D721Med (cell line): ENCODE results near the gene CBX4.

Source experiments
- DNase-seq: peaks from one replicate; pipeline ENCODE4 v3.0.0; 2011; ENCODE audit warnings: low spot score; ENCODE audit not compliant: insufficient read length
- FAIRE-seq: peaks from 2 replicates; lab custom pipeline; 2011; peaks lifted over from hg19 to GRCh38; lab: Jason Lieb, UNC
- TF ChIP-seq, protein P1 (sequence below): IDR thresholded peaks from 2 replicates; pipeline ENCODE4 v1.5.1; 2012; ENCODE audit warnings: mild to moderate bottlenecking, control low read depth; ENCODE audit not compliant: insufficient read depth; ENCODE audit errors: missing control alignments

CBX4 gene

DNA sequence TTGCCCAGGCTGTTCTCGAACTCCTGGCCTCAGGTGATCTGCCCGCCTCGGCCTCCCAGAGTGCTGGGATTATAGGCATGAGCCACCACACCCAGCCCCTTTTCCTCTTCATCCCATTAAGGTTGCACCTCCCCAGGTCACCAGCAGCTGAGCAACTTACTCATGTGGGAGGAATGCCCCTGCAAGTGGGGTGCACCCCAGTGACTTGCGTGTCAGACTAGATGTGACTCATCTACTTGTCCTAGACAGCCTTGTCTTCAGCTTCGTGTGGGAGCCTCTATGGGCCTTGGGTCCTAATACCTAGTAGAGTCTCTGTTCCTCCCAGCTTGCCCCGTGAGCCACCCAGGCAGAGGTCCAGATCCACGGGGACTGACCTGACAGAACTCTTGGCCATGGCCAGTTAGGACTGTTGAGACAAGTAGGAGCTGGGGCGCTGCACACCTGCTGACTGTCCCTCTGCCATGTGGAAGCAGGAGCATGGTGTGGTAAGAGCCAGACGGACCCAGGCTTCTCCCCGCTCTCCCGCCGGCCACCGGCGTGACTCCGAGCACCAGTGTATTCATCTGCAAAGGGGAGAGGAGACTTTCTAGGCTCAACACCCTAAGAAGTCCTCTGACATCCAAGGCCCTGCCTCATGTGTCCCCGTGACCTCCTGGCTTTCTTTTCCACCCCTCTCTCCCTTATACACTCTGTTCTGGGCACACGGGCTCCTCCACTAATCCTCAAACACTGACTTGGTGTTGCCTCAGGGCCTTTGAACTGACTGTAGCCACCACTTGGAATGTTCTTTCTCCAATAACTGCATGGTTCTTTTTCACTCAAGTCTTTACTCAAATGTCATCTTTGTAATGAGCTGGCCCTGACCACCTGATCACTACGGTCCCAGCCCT, 11.6 kb upstream of the CBX4 start:
- TF ChIP-seq, protein P1, sequence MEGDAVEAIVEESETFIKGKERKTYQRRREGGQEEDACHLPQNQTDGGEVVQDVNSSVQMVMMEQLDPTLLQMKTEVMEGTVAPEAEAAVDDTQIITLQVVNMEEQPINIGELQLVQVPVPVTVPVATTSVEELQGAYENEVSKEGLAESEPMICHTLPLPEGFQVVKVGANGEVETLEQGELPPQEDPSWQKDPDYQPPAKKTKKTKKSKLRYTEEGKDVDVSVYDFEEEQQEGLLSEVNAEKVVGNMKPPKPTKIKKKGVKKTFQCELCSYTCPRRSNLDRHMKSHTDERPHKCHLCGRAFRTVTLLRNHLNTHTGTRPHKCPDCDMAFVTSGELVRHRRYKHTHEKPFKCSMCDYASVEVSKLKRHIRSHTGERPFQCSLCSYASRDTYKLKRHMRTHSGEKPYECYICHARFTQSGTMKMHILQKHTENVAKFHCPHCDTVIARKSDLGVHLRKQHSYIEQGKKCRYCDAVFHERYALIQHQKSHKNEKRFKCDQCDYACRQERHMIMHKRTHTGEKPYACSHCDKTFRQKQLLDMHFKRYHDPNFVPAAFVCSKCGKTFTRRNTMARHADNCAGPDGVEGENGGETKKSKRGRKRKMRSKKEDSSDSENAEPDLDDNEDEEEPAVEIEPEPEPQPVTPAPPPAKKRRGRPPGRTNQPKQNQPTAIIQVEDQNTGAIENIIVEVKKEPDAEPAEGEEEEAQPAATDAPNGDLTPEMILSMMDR: no peak
- DNase-seq: no peak
- no peak for FAIRE-seq

DNA sequence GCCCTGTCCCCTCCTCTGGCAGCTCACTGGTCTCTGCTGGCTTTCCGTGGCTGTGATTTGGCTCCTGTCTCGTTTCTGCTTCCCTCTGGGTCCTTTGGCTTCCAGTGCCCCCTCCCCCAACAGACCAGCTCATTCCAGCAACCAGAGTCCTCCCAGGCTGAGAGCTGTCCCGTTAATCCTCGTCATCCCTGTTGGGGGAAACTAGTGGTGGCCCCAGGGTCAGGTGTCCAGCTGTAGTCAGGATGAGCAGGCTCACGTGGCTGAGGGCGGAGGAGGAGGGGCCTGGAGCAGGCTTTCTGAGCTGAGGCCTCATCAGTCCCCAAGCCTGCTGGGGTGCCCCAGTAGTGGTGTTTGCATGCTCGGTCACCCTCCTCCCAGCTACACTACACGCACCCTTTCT, 10.7 kb upstream of the CBX4 start:
- DNase-seq (no peak), FAIRE-seq (no peak)
- TF ChIP-seq, protein P1: no peak

DNA sequence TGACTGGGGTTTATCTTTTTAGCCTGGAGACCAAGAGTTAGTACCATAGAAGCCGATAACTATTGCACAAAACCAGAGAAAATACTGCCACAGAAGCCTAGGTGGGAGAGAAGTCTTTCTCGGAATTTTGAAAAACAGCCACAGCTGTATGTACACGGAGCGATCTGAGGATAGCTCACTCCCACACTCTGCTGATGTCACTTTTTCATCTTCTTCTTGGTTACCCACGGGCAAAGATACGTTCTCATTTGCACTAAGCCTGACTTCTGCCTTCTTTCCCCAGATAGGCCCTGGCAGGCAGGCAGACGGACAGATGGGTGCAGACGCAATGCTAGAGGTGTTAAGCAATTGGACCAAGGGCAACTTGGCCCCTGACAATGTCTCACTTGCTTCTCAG, 9.1 kb upstream of the CBX4 start:
- DNase-seq (no peak), FAIRE-seq (no peak)
- TF ChIP-seq, protein P1: no peak

DNA sequence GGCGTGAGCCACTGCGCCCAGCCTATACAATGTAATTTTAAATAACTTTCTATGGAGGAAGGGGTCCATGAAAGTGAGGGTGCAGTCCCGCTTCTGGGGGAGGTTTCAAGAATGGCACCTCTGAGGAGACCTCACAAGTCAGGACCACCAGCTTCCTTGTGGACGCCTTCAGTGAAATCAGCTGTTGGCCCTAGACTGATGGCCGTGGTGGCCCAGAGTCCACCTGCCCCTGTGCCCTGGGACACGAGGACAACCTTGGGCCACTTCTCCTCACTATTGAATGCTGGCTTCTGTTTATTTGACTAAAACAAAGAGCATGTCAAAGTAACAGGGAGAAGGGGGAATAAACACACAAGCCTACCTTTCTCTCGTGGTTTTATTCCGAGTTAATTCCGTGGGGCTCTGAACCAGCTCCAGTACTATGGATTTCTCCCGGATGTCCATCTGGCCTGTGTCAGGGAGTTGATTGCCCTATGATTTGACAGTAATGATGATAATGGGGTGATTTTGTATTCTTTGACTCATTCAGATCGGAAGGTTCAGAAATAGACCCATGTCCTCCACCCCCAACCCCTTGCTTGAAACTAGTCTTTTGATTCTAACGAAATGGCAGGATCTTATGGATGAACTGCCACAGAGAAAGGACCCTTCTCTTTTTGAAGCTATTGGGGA, 8.6 kb upstream of the CBX4 start:
- FAIRE-seq: no peak

GRCh38 chr17:79845601-79845949, 6.3 kb upstream of the CBX4 start:
- DNase-seq (no peak), FAIRE-seq (no peak)

More for the DNA sequence above, 8.6 kb upstream of the CBX4 start:
- TF ChIP-seq, protein P1: no peak
- DNase-seq: no peak

DNA sequence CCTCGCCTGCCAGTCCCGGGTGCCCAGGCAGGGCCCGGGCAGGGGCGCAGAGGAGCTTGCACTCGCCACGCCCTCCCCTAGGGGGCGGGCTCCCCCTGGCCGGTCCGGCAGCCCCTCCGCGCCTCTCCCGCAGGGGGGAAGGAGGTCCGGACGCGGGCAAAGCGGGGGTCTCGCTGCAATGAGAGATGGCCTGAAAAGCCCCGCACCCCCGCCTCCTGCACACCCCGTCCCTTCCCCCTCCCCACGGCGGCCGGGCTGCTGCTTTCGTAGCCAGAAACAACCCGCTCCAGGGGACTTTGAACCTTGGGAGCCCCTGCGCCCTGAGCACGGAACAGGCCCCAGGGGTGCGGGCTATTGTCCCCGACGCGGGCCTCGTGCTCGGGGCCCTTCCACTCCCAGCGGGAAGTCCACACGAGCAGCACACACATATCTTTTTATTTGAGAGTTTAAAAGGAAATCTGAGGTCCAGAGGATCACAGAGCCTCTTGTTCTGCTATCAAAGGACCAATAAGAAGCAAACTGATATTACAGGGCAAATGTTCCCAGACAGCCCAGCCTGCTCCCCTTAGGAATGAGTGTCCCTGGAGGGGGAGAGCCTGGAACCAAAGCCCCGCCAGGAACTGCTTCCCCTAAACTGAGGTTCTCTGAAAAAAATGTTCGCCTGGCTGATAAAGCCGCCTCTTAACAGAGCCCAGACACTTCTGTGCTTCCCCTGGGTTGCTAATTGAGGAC, 5.8 kb upstream of the CBX4 start:
- no peak for FAIRE-seq
- TF ChIP-seq, protein P1: peak; percentile 74
- peak; percentile 95 for DNase-seq

More at GRCh38 chr17:79845601-79845949, 6.3 kb upstream of the CBX4 start:
- TF ChIP-seq, protein P1: no peak
